Measurements from ENCODE around the gene IQGAP1.

Gene IQGAP1

DNA sequence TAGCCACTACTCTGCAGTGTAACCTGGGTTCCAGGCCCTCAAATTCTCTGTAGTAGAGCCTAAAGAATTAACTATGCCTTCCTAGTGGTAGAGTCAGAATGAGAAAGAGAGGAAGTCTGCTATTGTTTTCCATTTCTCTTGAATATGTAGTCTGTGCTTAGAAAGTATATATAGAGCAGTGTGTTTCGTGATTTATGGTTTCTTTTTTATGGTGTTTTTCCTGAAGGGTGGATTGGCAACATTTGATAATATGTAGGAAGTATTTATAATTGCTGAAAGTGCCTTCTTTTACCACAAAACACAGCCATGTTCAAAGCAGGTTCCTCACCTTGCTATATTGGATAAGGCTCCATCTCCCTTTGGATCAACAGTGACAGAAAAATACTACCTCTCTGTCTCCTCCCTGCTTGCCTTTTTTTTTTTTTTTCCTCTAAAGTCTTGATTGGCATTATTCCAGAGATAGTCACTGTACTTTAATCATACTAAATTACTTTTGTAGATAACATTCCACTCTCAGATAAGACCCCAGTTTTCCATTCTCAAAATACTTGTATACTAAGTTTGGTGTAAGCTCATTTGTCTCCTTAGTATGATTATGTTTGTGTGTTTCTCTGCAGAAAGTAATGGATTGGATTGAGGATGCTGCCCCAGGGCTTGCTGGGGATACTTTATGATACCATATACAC, 47.8 kb downstream of the IQGAP1 start:
- no peak for DNase-seq (ENCODE audit: low read depth, low spot score)

DNA sequence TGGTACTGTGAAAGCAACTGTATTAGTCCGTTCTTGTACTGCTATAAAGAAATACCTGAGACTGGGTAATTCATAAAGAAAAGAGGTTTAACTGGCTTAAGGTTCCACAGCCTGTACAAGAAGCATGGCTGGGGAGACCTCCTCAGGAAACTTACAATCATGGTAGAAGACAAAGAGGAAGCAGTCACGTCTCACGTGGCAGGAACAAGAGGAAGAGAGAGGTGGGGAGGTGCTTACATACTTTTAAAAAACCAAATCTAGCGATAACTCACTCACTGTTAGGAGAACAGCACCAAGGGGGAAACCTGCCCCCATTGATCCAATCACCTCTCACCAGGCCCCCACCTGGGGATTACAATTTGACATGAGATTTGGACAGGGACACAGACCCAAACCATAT, 48.9 kb downstream of the IQGAP1 start:
- no peak for DNase-seq (ENCODE audit: low read depth, low spot score)

DNA sequence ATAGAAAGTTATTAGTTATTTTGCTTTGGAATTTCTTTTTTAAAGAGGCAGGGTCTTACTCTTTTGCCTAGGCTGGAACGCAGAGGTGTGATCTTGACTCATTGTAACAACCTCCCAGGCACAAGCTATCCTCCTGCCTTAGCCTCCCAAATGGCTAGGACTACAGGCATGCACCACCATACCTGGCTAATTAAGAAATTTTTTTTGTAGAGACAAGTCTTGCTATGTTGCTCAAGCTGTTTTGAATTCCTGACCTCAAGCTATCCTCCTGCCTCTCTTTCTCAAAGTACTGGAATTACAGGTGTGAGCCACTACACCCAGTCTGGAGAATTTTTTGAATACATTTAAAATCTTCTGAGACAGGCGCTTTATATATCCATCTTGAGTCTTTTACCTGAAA, 49.5 kb downstream of the IQGAP1 start:
- DNase-seq (ENCODE audit: low read depth, low spot score) = no peak

DNA sequence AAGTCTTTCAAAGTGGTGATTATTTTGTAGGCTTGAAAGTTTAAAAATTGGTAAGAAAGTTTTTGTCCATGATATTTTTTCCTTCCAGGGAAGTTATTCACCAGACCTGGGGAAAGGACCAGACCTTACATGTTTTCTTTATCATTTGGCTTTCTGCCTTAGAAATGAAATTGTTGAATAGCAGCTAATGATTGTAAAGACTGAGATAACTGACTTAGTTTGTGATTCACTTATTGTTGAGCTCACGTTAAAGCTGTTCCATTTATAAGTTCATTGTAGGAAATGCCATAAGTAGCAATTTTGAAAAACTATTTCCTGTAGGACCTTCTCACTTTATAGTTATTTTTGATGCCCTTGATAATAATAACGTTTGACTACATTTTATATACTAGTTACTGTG, 51.9 kb downstream of the IQGAP1 start:
- no peak for DNase-seq (ENCODE audit: low read depth, low spot score)

DNA sequence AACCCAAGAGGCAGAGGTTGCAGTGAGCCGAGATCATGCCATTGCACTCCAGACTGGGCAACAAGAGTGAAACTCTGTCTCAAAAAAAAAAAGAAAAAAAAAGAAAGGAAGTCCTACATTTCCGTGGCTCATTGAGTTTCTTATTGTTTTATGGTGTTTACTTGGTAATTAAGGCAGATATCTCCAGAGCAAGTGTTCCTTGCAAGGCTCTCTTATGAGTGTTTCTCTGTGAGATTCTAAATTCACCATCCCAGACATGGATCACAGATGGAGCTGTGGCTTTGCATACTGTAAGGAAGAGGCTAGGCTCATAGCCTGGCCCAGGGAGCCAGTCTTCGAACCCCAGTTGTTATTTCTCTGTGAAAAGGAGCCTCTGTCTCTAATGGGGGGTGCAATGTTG, 53.0 kb downstream of the IQGAP1 start:
- DNase-seq (ENCODE audit: low read depth, low spot score) = no peak

DNA sequence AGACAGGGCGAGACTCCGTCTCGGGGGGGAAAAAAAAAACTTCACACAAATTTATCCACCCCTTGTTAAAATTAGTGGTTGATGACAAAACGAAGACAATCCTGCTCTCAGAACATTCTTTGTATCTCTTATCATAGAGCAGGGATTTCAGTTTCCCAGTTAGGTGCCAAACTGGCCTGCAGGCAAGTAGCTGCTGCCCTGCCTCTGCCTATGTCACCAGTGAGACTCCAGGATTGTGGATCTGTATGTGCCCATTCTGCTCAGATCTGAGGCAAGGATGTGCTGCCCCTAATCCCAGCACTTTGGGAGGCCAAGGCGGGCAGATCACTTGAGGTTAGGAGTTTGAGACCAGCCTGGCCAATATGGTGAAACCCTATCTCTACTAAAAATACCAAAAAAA, 54.4 kb downstream of the IQGAP1 start:
- DNase-seq (ENCODE audit: low read depth, low spot score) = no peak

DNA sequence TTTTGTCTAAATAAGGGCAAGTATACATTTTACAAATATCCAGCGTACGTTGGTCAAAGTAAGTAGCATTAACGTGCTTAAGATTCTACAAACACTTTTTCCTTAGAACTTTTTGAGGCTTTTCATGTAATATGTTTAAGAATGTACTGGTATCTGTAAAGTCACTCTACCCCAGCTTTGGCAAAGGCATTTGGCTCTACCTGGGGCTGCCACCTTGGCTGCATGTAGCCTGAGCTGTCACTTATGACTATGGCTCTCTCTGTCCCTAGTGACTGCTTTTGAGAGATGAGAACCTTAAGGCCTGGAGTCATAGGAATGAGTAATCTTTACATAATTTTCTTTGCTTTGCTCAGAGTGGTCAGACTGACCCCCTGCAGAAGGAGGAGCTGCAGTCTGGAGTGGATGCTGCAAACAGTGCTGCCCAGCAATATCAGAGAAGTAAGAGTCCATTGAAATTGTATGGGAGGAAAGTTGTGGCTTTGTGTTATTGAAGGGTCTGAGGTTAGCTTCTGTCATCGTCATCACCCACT, 61.2 kb downstream of the IQGAP1 start:
- no peak for DNase-seq (ENCODE audit: low read depth, low spot score)

DNA sequence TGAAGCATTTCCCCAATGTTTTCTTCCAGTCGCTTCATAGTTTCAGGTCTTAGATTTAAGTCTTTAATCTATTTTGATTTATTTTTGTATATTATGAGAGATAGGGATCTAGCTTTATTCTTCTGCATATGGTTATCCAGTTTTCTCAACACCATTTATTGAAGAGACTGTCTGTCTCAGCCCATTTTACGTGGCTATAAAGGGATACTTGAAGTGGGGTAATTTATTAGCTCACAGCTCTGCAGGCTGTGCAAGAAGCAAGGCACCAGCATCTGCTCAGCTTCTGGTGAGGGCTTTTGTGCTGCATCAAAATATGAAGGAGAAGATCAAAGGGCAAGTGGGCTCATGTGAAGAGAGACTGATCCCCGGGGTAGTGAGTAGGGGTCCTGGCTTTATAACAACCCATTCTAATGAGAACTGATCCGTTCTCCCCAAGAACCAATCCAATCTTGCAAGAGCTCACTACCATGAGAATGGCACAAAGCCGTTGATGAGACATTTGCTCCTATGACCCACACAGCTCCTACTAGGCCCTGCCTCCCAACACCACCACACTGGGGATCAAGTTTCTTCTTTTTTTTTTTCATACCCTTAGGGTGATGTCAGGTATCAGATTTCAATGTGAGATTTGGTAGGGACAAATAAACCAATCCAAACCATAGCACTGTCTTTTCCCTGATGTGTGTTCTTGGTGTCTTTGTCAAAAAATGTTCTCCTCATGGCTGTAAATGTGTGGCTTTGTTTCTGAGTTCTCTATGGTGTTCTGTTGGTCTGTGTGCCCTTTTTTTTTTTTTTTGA, 63.2 kb downstream of the IQGAP1 start:
- no peak for DNase-seq (ENCODE audit: low read depth, low spot score)

DNA sequence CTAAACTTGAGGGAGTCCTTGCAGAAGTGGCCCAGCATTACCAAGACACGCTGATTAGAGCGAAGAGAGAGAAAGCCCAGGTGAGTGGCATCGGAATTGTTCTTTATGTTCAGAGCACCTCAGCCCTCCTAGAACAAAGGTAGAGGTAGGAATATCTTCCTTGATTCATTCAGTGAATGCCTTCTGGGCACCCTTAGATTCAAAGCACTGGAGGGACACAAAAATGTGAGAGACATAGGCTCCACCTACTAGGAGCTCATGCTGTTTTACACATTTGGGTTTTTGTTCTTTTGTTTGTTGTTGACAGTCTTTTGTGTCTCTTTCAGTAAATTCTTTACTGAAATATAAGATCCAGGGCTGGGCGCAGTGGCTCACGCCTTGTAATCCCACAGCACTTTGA, 68.2 kb downstream of the IQGAP1 start:
- DNase-seq (ENCODE audit: low read depth, low spot score) = no peak

DNA sequence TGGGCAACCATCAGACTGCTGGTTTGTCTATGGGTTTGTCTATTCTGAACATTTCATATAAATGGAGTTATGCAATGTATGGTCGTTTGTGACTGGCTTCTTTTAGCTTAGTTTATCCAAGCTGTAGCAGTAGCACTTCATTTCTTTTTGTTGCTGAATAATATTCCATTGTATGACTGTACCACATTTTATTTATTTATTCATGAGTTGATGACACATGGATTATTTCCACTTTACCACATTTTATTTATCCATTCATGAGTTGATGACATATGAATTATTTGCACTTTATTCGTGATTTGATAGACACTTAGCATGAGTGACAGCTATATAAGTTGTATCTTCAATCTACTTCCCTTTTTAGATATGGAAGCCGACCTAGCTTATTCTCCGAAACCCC, 70.0 kb downstream of the IQGAP1 start:
- no peak for DNase-seq (ENCODE audit: low read depth, low spot score)

DNA sequence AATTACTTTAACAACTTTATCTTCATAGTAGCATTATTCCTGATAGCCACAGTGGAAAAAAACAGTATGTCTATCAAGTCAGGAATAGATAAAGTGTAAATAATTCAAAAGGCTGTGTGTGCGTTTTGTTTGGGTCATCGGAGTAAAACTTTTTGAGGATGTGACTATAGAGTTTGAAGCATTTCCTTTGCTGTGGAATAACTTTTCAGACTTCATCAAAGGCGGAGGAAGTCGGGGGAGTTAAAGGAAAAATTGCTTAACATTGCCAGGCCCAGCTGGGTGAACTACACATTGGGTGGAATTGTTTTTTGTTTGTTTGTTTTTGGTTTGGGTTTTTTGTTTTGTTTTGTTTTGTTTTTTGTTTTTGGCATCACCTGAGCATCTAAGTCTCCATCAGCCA, 71.3 kb downstream of the IQGAP1 start:
- DNase-seq (ENCODE audit: low read depth, low spot score) = no peak

DNA sequence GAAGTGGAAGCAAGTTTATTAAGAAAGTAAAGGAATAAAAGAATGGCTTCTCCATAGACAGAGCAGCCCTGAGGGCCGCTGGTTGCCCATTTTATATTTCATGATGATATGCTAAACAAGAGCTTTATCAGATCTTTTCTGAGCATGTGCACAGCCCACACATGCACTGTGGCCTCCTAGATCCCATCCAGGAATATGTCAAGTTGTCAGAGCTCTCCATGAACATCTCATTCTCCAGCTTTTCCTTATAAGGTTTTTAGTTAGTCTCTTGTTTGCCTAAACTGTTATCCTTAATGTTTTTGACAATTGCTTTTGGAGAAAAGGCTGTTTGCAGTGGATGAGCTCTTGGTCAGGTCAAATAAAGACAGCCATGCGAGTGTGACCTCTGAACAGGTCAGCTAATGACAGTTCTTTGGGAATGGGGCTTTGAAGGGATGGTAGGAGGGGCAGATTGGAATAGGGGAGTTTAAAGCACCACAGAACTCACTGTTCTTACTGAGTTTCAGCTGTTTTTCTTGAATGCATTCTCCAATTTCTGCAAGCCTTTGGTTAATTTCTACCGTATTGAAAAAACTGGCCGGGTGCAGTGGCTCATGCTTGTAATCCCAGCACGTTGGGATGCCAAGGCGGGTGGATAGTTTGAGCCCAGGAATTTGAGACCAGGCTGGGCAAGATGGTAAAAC, 72.2 kb downstream of the IQGAP1 start:
- no peak for DNase-seq (ENCODE audit: low read depth, low spot score)

DNA sequence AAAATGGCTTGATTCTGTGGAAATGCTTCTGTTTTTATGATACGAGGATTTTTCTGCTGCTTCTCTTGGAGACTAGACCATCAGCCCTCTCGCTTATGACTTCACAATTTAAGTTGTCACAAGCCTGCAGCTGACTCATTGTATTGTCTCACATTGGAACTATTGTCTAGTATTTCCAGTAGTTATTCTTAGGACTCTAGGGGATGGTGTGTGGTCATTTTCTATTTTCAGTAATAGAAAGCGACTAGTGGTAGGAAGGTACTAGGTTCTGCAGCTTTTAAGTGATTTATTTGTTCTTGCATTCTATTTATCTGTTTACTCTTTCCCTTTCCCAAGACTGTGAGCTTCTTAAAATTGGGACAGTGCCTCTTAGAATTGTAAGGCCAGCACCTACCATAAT, 75.3 kb downstream of the IQGAP1 start:
- DNase-seq (ENCODE audit: low read depth, low spot score) = no peak

DNA sequence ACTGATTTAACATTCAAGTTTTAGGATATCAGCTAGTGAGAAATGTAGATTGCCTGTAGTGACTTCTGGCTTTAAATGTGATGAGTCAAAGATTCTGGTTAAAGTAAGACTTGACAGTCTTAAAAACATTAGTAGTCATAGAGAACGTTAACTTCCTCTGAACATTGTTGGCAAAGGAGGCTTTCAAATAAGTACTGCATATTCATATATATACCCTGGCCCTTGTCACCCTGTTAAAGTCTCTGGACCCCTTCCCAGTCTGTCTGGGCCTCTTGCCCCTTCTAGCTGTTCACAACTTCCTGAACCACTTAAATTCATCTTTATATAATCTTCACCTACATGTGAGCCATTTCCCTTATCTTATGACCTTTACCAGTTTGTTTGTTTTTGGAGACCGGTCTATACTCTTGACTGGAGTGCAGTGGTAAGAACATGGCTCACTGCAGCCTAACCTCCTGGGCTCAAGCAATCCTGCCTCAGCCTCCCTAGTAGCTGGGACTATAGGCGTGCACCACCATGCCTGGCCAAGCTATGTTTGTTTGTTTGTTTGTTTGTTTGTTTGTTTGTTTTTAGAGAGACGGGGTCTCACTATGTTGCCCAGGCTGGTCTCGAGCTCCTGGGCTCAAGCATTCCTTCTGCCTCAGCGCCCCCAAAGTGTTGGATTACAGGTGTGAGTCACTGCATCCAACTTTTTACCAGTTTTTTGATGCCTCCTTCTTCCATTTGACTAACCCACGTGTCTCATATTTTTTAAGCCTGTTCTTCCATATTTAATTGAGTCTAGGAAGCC, 77.3 kb downstream of the IQGAP1 start:
- no peak for DNase-seq (ENCODE audit: low read depth, low spot score)

DNA sequence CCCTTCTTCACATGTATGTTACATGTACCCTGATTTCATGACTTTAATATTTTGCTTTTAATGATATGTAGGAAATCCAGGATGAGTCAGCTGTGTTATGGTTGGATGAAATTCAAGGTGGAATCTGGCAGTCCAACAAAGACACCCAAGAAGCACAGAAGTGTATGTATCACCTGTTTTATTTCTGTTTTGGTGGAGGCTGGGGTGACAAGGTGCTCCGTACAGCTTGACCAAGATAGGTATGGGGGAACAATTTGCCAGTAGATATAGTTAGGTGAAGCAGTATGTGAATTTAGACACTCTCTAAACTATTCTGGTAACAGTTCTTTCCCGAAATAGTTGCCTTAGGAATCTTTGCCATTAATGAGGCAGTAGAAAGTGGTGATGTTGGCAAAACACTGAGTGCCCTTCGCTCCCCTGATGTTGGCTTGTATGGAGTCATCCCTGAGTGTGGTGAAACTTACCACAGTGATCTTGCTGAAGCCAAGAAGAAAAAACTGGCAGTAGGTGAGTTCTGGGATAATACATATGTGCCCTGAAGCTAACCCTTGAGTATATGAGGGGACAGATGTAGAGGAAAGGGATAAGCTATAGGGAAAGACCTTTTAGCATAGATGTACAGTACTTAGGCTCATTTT, 78.0 kb downstream of the IQGAP1 start:
- no peak for DNase-seq (ENCODE audit: low read depth, low spot score)

DNA sequence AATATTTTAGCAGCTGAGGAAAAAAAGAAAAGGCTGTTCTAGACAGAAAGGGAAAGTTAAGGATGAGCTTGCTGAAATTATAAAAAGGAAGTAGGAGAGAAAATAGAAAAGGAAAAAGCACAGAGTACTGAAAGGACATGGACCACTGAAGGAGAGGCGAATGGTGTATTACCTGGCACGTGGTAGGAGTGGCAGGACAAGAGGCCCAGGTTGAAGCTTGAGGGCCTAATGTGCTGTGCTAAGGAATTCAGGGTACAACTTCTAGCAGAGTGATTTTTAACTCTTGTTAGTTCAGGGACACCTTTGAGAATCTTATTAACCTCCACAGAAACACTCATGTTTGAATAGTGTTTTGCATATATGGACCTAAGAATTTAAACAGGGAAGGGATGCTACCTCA, 81.7 kb downstream of the IQGAP1 start:
- no peak for DNase-seq (ENCODE audit: low read depth, low spot score)

DNA sequence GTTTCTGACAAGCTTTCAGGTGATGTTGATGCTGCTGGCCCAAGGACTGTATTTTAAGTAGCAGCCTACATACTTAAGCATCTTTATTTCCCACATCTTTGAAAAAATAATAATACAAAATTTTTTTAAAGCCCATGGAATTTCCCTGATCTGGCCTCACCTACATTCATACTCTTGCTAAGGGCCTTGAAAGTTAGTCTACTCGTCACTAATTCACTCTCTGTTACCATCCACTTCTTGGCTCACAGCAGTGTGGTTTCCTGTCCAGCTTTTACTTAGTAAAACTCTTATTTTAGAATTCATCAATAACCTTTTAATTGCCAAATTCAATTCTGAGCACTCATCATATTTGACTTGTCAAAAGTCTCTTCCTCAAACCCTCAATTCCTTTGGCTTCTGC, 82.4 kb downstream of the IQGAP1 start:
- DNase-seq (ENCODE audit: low read depth, low spot score) = no peak

DNA sequence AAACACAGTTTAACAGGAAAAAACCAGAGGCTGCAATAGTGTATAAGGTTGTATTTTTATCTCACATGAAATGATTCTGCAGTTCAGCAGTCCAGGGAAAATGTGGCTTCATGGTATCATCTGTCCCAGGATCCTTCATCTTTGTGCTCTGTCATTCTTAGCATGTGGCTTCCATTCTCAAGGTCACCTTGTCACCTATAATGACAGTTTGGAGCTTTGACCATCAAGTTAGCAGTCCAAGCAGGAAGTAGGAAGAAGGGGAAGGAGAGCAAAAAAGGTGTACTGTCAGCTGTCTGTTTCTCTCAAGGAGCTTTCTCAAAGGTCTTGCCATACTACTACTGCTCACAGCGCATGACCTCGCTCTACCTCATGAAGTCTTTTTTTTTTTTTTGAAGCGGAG, 83.1 kb downstream of the IQGAP1 start:
- no peak for DNase-seq (ENCODE audit: low read depth, low spot score)

DNA sequence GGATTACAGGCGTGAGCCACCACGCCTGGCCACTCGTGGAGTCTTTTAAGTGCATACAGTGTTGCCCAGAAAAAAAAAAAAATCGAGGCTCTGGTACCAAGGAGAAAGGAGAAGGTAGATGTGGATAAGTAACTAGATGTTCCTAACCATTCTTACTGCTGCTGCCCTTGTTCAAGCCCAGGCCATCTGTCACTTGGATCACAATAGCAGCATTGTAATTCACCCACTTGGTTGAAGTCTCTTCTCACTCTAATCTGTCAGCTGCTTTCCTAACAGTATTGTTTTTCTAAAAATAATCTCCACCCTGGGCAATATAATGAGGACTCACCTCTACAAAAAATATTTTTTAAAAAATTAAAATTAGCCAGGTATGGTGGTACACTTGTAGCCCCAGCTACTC, 83.7 kb downstream of the IQGAP1 start:
- DNase-seq (ENCODE audit: low read depth, low spot score) = no peak

DNA sequence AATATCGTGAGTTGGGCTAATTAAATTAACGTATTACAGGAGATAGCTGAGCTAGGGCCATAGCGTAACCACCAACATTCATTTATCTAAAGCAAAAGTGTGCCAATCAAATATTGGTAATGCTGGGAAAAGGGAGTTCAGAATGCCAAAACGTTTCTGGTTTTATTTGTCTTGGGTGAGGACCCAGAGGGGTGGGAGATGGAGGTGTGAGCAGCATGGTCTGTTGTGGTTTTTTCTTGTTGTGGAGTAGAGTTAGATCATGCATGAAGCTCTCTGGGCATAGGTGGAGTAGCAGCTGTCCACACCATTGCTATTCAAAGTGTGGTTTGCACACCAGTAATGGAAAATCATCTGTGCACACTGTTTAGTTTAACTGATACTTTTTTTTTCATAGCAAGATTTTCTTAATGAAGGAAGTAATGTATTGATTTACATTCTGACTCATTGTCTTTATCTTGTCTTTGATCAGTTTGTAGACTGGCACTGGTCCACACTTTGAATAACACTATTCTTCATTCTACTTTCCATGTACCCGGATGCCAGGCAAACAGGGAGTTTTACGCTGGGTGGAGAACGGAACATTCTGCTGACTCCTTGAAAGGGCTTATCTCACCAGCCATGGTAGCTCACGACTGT, 90.9 kb downstream of the IQGAP1 start:
- DNase-seq (ENCODE audit: low read depth, low spot score) = no peak

DNA sequence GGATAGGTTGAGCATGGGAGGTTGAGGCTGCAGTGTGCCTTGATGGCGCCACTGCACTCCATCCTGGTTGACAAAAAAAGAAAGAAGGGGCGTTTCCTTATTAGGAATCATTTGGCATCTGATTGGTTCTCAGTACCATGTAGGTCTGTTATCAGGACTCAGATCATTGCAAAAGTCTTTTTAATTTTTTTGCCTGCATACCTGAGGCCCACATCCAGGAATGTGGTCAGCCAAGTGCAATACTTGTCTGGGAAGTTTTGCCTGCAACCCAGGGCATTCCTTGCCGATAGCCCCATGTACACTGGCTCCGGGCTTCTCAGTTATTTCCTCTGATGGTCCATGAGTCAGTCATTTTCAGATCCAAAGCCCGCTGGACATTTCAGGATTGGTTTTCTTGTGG, 91.6 kb downstream of the IQGAP1 start:
- no peak for DNase-seq (ENCODE audit: low read depth, low spot score)

Measured in activated CD4-positive, CD25-positive, alpha-beta regulatory T cell treated with anti-CD3 and anti-CD28 coated beads, Interleukin-2, amount 50 U/mL, for 16 hours (primary cell).